ENCODE results near the gene SDHAF1.
A peak's percentile ranks its signal among the peaks of the same experiment; 100 is the strongest.
"Not testable (repeated sequence)": the region's sequence is repeated elsewhere in the genome, so short reads cannot be mapped to it uniquely, and the experiment has no call there.

The SDHAF1 gene, protein sequence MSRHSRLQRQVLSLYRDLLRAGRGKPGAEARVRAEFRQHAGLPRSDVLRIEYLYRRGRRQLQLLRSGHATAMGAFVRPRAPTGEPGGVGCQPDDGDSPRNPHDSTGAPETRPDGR

DNA sequence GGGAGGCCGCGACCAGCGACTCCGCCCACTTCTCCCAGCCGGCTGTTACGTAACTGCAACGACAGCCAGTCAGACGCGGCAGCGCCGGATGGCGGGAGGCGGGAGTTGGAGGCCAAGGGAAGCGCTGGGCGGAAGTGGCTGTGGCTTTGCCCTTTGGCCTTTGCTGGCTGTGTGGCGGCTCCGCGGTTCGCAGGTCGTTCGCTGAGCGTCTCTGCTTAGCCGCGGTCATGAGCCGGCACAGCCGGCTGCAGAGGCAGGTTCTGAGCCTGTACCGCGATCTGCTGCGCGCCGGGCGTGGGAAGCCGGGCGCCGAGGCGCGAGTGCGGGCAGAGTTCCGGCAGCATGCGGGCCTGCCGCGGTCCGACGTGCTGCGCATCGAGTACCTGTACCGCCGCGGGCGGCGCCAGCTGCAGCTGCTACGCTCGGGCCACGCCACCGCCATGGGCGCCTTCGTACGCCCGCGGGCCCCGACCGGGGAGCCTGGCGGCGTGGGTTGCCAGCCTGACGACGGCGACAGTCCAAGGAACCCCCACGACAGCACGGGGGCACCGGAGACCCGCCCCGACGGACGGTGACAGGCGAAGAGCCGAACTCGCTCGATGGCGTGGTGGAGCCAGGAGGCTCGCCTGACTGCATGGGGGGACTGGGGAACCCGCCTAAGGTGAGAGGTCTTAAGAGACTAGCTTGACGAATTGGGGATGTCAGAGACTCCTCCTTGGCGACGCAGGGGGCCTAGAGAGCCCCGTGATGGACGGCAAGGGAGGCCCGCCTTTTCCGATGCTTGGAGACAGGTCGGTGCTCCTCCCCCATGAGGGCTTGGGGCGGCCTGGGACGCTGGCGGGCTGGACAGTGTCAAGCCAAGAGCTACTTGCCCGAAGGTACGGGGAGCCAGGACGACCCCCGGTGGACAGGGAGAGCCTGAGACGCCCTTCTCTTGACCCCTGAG is at the start of gene SDHAF1:
TSS of gene SDHAF1 (plus strand) at position 141 of the 946 bp plus-strand sequence. CDS start at position 228, 87 bp downstream.
- peak; percentile 92 to 93 for DNase-seq

DNA sequence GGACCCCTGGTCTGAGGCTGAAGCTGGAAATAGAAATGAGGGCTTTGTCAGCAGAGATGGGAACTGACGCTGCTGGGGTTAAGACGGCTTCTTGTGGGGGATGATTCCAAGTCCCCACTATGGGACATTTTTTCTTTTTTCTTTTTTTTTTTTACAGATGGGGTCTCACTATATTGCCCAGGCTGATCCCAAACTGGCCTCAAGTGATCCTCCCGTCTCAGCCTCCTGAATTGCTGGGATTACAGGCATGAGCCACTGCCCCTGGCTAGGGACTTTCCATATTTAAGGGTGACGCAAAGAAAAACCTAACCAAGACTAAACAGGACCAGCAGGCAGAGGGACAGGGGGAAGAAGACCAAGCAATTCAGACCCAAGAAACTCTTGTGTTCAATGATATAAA is 48.8 kb upstream of the SDHAF1 start:
- DNase-seq = no peak

DNA sequence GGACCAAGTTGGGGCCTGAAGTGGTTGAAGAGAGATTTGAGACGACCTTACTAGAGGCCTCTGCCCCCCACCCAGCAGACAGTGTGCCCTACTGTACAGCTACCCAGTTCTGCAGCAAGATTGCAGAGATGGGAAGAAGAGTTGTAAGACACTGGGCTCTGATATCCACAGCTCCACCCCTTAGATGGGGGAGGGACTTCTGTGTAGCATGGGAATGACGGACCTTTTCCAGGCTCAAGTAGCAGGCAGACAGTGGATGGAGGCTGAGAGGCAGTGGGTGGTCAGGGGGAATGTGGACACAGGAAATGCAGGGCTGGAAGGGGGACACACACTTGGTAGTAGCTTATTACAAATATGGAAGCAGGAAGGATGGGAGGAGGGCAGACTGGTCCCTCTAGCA is 45.9 kb upstream of the SDHAF1 start:
- no peak for DNase-seq

DNA sequence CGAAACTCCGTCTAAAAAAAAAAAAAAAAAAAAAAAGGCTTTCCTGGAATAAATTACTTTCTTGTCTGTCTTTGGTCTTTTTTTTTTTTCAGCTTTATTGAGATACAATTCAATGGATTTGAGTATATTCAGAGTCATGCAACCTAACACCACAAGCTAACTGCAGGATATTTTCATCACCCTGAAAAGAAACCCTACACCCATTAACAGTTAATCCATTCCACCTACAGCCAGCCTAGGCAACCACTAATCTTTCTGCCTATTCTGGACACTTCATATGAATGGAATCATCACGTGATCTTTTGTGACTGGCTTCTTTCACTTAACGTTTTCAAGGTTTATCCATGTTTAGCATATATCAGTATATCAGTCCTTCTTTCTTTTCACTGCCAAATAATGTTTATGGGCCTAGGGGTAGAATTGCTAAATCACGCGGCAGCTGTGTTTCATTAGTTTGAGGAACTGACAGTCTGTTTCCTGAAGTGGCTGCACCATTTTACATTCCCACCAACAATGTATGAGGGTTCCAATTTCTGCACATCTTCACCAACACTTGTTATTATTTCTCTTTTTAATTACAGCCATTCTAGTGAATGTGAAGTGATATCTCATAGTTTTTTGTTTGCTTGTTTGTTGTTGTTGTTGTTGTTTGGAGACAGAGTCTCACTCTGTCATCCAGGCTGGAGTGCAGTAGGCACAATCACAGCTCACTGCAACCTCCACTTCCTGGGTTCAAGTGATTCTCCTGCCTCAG is 38.9 kb upstream of the SDHAF1 start:
- DNase-seq = no peak

DNA sequence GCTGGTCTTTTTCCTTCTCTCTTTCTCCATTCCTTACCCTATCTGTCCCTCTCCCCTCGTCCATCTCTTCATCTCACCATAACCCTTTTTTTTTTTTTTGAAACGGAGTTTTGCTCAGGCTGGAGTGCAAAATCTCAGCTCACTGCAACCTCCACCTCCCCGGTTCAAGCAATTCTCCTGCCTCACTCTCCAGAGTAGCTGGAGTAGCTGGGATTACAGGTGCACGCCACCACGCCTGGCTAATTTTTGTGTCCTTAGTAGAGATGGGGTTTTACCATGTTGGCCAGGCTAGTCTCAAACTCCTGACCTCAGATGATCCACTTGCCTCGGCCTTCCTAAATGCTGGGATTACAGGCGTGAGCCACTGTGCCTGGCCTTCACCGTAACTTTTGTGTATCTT is 37.6 kb upstream of the SDHAF1 start:
- not testable (repeated sequence) for DNase-seq

DNA sequence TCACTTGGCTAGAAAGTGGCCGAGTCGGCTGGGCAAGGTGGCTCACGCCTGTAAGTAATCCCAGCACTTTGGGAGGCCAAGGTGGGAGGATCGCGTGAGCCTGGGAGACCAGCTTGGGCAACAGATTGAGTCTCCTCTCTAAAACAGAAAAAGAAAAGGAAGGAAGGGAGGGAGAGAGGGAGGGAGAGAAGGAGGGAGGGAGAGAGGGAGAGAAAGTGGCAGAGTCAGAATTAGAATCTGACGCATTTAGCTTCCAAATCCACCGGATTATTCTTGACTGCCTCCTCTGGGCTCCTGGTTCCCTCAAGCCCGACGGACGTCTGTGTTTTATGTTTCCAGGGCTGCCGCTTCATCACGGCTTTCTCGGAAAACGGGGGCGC is 36.3 kb upstream of the SDHAF1 start:
- no peak for DNase-seq

DNA sequence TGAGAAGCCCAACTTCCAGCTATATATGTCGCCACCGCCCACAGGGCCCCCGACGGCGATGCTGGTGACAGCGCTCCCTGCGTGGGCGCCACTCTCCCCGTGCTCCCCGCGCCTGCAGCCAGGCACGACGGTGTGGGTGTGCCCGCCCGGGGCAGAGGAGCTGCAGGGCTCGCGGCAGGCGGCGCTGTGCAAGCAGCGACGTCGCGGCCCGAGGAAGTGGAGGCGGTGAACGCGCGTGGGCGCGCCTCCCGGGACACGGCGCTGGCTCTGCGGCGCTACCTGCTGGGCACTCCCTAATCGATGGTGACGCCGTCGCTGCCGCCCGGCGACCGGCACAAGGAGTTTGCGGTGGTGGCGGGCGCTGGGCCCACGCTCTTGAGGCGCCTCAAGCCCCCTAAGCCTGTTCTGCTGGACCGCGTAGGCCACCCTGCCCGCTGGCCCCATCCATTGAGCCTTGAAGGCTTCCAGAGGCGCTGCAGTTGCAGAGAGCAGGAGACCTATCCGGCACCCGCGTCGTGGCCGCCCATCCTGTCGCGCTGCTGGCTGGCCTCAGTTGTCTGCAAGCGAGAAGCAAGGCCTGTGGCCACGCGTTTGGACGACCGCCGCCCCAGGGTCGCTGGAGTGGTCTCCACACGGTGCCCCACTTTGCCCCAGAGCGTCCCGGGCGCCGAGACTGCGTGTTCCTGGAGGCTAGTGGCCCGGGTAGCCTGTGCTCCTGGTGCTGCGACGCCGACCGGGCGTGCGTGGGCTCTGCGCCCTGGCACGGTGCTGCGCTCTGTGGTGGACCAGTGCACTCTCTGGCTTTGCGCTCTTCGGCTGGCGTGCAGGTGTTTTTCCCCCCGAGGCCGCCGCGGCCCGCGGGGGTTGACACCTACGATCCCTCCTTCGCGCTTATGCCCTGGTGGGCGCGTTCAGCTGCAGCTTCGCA is 35.7 kb upstream of the SDHAF1 start:
- DNase-seq = peak; percentile 83 to 86

DNA sequence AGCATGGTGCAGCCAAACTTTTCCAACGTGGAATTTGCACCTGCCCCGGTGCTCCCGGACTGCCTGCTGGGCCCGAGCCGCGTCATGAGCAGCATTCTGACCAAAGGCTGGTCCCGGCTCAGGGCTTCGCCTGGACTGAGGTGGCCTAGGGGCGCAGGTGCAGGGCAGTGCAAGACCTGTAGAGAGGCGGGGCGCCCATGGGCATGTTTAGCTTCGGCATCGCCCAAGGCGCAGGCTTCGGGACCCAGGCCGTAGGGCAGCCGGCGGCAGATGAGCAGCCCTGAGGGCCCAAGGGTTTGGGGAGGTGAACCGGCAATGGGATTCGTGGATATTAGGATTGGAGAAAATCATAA is 35.0 kb upstream of the SDHAF1 start:
- no peak for DNase-seq

DNA sequence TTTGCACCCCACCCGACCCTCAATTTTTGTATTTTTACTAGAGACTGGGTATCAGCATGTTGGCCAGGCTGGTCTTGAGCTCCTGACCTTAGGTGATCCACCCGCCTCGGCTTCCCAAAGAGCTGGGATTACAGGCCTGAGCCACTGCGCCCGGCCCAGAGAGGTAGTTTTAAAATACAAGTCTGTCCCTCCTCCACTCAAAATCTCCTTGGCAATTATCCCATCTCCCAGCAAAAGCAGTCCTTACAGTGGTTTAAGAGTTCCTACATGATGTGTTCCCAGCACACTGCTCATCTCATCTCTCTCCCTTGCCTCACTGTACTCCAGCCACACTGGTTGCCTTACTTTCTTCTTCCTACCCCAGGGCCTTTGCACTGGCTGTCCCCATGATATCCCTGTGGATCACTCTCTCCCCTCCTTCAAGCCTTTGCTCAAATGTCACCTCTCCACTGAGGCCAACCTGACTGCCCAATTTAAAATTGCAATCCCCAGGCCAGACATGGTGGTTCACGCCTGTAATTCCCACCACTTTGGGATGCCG is 34.5 kb upstream of the SDHAF1 start:
- no peak for DNase-seq

DNA sequence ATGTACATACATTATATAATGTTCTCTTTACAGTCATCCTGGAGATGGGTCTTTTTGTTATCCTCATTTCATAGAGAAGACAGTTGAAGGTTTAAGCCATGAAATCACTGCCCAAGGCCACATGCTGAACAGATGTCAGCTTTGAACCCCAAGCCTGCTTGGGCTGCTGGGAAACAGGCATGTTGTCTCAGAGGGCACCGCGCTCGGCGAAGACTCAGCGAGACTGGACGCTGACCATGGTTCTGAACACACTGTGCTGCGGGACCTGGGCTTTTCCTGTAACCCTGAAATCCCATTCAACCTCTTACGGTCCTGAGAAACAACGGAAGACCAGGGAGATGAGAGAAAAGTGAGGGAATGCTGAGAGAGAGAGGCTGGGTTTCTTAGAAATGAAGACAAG is 31.5 kb upstream of the SDHAF1 start:
- peak; percentile 7 to 31 for DNase-seq

DNA sequence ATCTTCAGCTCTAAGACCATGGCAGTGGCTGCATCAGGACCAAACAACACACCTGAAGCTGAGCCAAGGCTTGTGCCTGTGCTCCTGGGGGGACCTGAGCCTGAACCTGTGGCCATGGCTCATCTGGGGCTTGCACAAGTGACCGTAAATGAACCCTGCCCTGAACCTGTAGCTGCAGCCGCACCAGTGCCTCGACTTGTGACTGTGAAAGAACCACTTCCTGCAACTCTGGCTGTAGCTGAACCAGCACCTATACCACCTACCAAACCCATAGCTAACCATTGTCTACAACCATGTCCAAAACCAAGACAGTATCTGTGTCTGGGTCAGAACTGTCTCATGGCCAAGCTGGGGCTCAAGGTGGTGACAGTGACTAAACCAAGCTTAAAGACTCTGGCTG is 28.2 kb upstream of the SDHAF1 start:
- DNase-seq = no peak

DNA sequence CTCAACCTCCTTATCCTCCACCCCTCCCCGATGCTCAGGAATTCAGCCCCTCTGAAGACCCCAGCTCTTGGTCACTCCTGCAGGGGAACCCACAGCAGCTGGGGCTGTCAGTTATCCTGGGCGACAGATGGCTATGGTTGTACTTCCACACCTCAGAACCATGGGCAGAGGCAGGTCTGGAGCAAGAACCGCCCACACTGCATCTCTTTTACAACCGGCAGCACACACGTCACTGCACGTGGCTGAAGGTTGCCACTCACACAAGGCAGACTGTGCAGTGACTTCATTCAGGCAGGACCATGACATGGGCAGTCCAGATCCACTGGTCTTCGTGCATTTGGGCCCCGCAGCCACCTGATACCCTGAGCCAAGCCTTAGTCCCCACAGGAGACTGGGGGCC is 21.5 kb upstream of the SDHAF1 start:
- DNase-seq = no peak

DNA sequence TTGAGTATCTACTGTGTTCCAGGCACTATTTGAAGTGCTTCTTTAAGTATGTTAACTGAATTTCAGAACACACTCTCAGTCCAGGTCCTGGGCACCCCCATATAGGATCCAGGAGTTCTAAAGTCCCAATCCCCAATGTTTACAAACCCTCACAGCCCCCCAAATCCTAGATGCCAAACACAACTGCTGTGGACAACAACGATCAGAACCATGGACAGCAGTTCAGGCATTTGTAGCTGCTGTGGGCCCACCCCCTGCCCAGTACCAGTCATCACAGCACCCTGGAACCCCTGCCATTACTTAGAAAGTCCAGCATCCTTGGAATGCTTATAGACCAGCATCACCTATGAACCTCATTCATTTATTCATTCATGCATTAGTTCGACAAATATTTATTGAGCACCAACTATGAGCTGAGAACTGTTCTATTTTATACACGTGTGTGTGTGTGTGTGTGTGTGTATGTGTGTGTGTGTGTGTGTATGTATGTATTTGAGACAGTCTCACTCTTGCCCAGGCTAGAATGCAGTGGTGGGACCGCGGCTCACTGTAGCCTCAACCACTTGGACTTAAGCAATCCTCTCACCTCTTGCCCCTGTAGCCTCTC is 19.3 kb upstream of the SDHAF1 start:
- no peak for DNase-seq

DNA sequence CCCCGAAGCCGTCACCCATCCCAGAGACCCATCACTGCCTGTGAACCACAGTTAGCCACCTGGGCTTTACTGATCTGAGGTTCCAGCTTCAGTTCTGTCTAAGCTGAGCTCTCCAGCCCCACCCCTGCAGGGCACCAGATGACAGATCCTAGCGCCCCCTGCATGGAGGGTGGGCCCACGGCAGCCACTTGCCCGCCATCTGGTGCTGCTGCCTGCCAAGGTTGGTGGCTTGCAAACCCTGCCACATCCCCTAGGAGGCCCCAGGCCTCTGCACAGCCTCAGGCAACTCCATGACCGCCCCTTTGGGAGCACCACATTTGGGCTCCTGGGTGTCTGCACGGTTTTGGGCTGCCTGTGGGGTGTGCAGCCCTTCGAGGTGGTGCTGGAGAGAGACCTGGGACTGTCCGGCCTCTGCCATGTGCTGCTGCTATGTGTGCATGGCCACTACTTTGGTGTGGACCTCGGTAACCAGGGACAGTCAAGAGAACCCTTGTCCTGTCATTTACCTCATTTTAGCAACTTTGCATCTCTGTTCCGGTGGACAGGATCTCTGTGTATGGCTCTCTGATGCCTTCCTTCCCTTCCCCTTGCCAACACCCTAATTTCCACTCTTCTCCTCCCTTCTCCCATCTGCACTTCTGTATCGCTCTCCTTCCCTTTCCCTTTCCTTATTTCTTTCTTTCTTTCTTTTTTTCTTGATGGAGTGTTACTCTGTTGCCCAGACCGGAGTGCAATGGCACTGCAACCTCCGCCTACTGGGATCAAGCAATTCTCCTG is 17.4 kb upstream of the SDHAF1 start:
- DNase-seq = peak; percentile 18 to 31

DNA sequence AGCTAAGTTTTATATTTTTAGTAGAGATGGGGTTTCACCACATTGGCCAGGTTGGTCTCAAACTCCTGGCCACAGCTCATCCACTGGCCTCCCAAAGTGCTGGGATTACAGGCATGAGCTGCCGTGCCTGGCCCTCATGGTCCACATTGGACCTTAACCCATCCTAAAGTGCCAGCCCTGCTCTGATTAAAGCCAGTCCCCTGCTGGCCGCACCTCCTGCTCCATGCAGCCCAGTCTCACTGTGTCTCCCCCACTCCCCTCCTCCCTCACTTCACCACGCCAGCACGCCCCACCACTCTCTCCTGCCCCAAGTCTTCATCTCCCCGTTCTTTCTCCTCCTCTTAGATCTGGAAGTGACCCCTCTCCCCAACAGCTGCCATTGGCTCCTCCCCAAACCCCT is 16.7 kb upstream of the SDHAF1 start:
- DNase-seq = no peak

DNA sequence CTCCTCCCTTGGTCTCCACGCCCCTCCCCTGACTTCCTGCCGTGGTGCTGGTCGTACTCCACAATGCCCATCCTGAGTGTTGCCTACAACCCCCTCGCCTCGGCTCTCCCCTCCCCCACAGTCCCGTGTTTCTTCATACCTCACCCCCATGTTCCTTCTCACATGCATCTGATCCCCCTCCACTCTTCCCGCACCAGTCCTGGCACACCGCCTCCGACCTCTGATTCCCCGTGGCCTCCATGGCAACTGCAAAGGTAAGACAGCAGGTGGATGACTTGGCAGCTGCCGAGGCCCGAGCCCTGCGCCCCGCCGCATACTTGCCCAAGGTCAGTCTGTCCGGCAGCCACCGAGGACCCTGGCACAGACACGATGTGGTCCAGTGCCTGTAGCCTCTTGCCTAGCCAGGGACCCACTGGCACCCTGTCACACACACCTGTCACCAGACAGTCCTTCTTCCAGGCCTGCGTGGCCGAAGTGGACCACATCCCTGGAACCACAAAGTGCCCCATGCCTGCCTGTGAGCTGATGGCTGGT is 16.1 kb upstream of the SDHAF1 start:
- no peak for DNase-seq

DNA sequence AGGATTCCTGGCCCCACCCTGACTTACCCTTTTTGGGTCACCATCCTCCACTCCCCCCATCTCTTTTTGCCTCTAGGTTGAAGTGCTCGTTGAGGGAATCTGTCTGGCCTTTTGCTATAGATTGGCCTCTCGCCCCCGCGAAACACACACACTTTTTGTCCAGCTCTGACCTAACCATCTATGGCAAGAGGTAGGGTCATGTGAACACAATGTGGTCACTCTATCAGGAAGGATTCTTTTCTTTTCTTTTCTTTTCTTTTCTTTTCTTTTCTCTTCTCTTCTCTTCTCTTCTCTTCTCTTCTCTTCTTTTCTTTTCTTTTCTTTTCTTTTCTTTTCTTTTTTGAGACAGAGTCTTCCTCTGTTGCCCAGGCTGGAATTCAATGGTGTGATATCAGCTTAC is 14.0 kb upstream of the SDHAF1 start:
- DNase-seq = not testable (repeated sequence)

DNA sequence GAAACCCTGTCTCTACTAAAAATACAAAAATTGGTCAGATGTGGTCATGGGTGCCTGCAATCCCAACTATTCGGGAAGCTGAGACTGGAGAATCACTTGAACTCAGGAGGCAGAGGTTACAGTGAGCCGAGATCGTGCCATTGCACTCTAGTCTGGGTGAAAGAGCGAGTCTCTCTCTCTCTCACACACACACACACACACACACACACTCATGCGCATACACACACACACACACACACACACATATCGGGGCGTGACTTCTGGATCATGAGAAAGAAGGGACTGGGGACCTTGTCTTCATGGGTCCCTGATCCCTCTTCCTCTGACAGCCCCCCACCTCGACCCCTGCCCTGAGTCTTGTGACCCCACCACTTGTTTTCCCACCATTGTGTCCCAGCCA is 11.8 kb upstream of the SDHAF1 start:
- DNase-seq = no peak

DNA sequence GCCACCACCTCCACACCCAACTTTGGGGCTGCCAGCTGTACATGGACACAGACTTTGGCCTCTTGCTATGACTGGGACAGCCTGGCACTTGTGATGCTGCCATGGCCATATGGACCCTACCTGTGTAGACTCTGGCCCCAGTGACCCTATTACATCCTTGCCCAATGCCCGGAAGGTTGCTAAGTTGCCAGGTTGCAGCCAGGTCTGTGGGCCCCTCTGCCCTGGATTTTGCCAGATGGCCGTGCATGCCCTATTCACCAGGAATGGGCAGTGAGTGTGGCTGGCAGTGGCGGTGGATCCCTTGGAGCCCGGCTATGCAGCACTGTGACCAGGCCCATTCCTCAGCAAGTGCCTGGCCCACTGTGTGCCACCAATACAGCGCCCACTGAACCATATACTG is 8.9 kb upstream of the SDHAF1 start:
- DNase-seq = no peak

DNA sequence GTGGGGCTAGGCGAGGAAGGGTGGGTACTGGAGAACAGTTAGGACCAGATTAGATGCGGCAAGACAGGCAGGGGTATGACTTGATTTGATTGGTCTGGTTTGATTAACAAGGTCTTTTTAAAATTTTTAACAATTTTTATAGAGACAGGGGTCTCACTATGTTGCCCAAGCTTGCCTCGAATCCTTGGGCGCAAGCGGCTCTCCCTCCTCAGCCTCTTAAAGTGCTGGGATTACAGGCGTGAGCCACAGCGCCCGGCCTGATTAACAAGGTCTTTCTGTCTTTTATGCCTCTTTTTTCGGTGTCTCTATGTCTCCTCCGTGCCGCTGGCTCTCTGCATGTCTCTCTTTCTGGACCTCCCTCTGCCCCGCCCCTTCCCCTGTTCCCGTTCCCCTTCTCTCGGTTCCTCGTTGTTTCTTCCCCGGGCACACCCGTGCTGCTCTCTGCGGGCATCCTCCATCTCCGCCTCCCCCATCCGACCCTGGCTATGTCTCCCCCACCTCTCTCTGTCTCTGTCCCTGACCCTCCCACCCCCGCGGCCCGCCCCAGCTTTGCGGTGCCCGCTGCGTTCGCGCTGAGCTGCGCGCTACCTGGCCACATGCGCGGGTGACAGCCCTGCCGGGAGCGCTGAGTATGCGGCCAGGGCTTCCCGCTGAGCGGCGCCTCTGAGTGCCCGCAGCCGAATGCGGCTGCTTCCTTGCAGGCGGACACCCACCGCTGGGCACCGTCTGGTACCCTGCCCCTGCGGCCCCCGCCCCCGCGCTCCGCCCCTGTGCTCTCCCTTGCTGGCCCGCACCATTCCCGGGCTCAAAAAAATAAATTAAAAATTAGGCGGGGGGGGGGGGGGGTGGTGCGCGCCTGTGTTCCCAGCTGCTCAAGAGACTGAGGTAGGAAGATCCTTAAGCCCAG is 8.1 kb upstream of the SDHAF1 start:
- peak; percentile 9 to 20 for DNase-seq
